Measurements from ENCODE around the gene MACO1.
"Not testable (repeated sequence)": the region's sequence is repeated elsewhere in the genome, so short reads cannot be mapped to it uniquely, and the experiment has no call there.

Gene MACO1

DNA sequence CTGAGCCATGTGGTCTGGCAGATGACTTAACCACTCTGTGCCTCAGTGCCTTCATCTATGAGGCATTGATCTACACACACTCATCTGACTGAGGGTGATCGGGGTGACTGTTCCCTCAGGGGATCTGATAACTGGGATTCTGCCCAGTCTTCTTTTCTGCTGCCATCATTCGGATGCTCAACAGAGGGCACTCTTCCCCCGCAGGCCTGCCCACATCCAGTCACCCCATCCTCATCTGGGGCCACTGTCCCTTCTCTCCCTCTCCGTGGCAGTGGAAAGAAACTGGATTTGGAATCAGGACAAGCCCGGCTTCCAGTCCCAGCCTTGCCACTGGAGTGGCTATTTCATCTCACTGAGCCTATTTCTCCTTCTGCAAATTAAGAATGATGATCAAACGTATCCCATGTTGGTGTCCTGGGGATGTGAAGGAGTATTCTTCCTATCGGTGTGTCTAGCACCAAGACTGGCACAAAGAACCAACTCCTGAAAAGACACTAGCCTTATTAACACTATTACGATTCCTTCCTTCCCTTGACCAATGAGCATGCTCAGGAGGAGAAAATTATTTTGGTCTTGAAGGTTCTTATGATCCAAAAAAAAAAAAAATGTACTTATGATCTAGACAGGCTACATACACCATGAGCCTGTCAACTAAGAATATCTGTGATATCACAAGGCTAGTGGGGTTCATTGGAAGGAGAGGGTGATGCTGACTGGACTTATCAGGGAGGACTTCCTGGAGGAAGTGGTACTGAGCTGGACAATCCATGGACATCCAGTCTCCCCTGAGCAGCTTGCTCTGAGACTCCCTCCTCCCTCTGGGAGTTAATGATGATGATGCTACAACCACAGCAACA lies 27.5 kb upstream of the MACO1 start:
- H3K27me3 Mint-ChIP-seq (ENCODE audit: low read depth, poor library complexity) = peaks cover 31% of the 10 kb centered on the region
- H3K27ac Mint-ChIP-seq; DNase-seq; H3K4me1 Mint-ChIP-seq; H3K9me3 Mint-ChIP-seq; H3K4me3 Mint-ChIP-seq; H3K36me3 Mint-ChIP-seq (ENCODE audit: low read depth): not testable (repeated sequence)
- TF ChIP-seq, protein P1, sequence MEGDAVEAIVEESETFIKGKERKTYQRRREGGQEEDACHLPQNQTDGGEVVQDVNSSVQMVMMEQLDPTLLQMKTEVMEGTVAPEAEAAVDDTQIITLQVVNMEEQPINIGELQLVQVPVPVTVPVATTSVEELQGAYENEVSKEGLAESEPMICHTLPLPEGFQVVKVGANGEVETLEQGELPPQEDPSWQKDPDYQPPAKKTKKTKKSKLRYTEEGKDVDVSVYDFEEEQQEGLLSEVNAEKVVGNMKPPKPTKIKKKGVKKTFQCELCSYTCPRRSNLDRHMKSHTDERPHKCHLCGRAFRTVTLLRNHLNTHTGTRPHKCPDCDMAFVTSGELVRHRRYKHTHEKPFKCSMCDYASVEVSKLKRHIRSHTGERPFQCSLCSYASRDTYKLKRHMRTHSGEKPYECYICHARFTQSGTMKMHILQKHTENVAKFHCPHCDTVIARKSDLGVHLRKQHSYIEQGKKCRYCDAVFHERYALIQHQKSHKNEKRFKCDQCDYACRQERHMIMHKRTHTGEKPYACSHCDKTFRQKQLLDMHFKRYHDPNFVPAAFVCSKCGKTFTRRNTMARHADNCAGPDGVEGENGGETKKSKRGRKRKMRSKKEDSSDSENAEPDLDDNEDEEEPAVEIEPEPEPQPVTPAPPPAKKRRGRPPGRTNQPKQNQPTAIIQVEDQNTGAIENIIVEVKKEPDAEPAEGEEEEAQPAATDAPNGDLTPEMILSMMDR (IDR thresholded peaks at IDR 0.05) = peak; percentile 23

DNA sequence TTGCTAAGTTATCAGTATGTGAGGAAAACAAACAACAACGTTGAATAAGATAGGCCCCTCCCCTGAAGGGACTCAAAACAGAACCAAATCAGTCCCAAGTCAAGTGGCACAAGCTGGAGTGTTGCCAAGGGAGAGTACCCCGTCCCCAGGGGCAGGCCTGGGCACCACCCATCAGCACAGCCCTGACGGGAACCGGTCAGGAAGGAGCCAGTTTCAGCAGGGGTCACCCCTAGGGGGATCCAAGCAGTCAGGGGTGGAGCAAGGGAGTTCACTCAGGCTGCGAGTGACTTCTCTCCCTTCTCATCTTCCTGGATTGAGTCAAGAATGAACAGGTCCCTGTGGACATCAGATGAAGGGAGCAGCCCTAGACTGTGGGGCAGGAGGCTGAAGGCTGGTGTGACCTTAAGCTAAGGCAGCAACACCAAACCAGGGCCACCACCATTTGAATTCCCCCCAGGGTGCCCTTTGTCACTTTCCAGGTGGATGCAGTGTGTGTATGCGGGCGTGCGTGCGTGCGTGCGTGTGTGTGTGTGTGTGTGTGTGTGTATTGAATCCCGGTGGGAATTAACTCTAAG lies 24.9 kb upstream of the MACO1 start:
- not testable (repeated sequence) for H3K4me3 Mint-ChIP-seq; H3K36me3 Mint-ChIP-seq (ENCODE audit: low read depth); H3K27ac Mint-ChIP-seq; DNase-seq; H3K4me1 Mint-ChIP-seq; H3K9me3 Mint-ChIP-seq
- H3K27me3 Mint-ChIP-seq (ENCODE audit: low read depth, poor library complexity) = peaks cover 17% of the 10 kb centered on the region

DNA sequence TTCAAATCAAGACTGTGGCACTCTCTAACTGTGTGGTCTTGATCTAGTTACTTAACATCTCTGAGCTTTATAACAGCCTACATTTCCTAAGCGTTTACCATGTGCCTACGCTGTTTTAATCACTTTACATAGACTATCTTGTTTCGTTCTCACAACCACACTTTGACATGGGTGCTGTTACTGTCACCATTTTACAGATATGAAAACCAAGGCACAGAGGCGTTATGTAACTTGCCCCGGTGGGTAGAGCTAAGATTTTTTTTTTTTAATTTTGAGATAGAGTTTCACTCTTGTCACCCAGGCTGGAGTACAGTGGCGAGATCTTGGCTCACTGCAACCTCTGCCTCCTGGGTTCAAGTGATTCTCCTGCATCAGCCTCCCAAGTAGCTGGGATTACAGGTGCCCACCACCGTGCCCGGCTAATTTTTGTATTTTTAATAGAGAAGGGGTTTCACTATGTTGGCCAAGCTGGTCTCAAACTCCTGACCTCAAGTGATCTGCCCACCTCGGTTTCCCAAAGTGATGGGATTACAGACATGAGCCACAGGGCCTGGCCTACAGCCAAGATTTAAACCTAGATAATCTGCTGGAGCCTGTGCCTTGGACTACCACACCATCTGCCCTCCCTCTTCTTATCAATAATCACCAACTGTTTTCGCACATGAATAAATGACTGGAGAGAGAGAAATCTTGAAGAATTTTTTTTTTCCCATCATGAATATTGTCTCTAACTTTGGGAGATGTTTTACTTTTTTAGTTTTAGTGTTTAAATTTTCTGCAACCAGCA lies 20.9 kb upstream of the MACO1 start:
- not testable (repeated sequence) for H3K4me1 Mint-ChIP-seq; H3K27me3 Mint-ChIP-seq (ENCODE audit: low read depth, poor library complexity); H3K9me3 Mint-ChIP-seq; H3K36me3 Mint-ChIP-seq (ENCODE audit: low read depth); H3K27ac Mint-ChIP-seq; H3K4me3 Mint-ChIP-seq; DNase-seq

DNA sequence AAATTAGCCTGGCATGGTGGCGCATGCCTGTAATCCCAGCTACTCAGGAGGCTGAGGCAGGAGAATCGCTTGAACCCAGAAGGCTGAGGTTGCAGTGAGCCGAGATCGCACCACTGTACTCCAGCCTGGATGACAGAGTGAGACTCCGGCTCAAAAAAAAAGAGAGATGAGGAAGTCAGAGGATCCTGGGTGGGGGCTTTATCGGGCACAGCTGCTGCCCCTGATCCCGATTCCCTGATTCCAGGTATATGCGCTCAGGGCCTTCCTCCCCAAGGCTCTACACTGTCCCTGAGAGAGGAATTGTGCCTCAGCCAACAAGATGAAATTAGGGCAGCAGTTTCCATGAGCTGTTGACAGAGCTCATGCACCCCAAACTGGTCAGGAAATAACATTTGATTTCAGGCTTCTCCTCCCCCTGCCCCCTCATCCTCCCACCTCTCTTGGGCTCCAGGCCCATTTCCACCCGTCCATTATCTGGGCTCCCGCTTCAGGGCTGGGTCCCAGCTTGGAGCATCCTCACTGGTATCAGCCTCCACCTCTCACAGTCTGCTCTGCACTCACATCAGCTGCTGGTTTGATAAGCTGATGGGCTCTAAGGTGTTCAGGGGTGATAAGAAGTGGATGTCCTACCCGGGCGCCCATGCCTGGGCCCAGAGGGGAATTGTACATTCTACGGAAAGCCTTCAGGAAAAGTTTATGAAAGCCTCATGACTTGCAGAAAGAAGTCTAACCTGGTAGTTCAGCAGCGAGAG lies 17.6 kb upstream of the MACO1 start:
- H3K36me3 Mint-ChIP-seq (ENCODE audit: low read depth); H3K27ac Mint-ChIP-seq; DNase-seq; H3K27me3 Mint-ChIP-seq (ENCODE audit: low read depth, poor library complexity); H3K4me1 Mint-ChIP-seq; H3K4me3 Mint-ChIP-seq; H3K9me3 Mint-ChIP-seq: not testable (repeated sequence)

DNA sequence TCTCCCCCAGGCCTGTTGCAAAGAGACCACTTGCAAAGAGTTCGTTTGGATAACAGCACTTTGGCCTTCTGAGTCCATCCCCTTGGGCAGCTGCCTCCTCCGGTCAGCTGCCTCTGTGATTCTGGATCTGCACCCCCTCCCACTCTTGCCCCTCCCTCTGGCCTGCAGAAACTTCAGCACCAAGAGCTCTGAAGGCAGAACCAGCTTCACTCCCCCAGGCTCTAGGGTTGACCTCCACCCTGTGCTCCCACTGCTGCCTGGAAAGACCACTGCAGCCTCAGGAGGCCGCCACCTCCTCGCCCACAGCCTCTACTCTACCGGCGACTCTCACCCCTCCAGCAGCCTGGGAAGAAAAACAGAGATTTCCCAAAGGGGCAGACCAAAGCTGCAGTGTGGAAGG lies 16.5 kb upstream of the MACO1 start:
- not testable (repeated sequence) for H3K9me3 Mint-ChIP-seq; H3K27me3 Mint-ChIP-seq (ENCODE audit: low read depth, poor library complexity); DNase-seq; H3K4me1 Mint-ChIP-seq; H3K4me3 Mint-ChIP-seq; H3K27ac Mint-ChIP-seq; H3K36me3 Mint-ChIP-seq (ENCODE audit: low read depth)

DNA sequence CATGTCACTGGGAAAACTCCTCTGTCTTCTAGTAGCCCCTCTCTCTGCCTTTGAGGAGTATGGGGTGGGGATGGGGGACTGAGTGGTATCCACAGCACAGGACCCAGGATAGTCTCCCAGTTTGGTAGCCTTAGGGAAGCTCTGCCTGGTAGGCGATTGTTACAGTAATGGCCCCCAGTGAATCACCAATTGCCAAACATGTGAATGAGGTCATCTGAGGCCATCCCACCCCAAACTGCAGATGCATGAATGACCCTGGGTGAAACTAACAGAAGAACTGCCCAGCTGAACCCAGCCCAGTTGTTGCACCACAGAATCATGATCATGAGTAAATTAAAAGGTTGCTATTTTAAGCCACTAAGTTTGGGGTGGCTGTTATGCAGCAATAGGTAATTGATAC lies 16.1 kb upstream of the MACO1 start:
- not testable (repeated sequence) for H3K9me3 Mint-ChIP-seq; H3K27me3 Mint-ChIP-seq (ENCODE audit: low read depth, poor library complexity); H3K27ac Mint-ChIP-seq; H3K4me3 Mint-ChIP-seq; H3K36me3 Mint-ChIP-seq (ENCODE audit: low read depth); DNase-seq; H3K4me1 Mint-ChIP-seq

DNA sequence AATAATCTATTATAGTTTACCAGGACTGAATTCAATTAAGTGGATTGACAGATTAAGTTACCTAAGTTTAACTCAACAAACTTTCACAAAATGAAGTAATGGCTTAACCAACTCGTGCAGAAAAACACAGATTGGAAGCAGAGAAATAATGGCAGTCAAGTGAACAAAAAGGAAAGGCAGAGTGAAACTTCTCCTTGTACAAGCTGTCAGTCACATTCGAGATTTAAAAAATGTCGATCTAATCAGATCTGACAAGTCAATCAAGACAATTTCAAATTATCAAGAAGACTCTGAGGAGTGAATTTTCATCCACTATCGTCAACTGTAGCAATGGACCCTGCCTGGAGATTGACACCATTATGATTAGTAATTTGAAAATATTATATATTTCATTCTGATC lies 13.4 kb upstream of the MACO1 start:
- H3K27ac Mint-ChIP-seq; H3K36me3 Mint-ChIP-seq (ENCODE audit: low read depth); H3K4me1 Mint-ChIP-seq; H3K27me3 Mint-ChIP-seq (ENCODE audit: low read depth, poor library complexity); DNase-seq; H3K4me3 Mint-ChIP-seq; H3K9me3 Mint-ChIP-seq: not testable (repeated sequence)

DNA sequence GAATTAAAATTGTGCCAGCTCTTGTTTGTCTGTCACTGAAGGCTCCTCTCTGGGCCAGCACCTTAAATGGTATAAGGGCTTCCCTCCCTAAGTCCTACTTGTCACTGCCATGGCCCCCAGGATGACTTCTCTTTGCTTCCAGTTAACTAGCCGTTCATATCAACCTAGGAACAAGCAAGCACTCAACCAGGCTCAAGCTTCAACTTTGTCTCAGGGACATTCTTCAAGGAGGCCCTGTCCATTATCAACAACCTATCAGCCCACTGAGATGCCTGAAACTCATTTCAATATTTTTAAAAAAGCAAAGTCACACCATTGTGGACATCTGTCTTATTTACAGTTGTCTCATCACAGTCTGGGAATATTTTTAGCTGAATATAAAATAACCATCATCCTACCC lies 11.4 kb upstream of the MACO1 start:
- not testable (repeated sequence) for DNase-seq; H3K4me3 Mint-ChIP-seq; H3K27ac Mint-ChIP-seq; H3K9me3 Mint-ChIP-seq; H3K36me3 Mint-ChIP-seq (ENCODE audit: low read depth); H3K4me1 Mint-ChIP-seq
- H3K27me3 Mint-ChIP-seq (ENCODE audit: low read depth, poor library complexity) = peaks cover 19% of the 10 kb centered on the region

DNA sequence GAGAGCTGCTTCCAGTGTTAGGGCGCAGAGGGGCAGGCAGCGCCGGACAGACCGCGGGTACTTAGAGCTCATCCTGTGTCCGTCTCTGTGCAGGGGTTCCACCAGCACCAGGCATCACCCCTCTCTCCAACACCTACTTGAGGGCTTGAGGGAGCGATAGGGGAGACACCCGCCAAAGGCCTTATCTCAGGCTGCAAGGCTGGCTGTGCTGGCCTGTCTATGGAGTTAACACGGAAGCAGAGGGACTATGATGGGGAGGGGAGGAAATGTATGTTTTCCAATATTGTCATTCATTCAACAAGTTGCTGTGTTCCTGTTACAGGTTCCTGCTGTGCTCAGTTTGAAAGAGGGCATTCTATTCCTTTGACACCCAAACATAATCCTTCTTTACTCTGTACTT lies 10.0 kb upstream of the MACO1 start, which contains the start of gene RHCE:
TSS of gene RHCE (minus strand) at position 111 of the 400 bp plus-strand sequence. CDS start at position 72, 39 bp downstream.
- not testable (repeated sequence) for DNase-seq; H3K4me1 Mint-ChIP-seq; H3K36me3 Mint-ChIP-seq (ENCODE audit: low read depth); H3K27ac Mint-ChIP-seq; H3K4me3 Mint-ChIP-seq; H3K9me3 Mint-ChIP-seq
- H3K27me3 Mint-ChIP-seq (ENCODE audit: low read depth, poor library complexity) = peaks cover 20% of the 10 kb centered on the region

DNA sequence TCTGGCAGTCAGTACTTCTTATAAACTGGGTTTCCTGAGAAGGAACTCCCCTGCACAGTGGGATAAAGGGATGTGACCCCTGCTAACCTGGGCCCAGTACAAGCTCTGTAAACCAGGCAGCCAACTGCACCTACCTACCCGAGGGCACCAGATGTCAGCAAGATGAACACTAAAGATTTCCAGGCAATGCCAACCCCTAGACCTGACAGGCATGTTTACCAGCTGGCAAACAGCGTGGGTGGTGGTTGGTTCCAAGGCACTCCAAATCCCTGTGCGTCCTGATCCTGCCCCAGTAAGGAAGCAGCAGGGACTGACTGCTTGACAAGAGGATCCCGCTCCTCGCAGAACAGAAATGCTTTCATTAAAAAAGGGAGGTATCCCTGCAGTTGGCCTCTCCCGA lies 7.5 kb upstream of the MACO1 start:
- DNase-seq; H3K27ac Mint-ChIP-seq; H3K9me3 Mint-ChIP-seq; H3K36me3 Mint-ChIP-seq (ENCODE audit: low read depth); H3K4me3 Mint-ChIP-seq; H3K4me1 Mint-ChIP-seq: not testable (repeated sequence)
- peaks cover 20% of the 10 kb centered on the region for H3K27me3 Mint-ChIP-seq (ENCODE audit: low read depth, poor library complexity)

Data from nephron progenitor cell (in vitro differentiated cells).